C4-2B (cell line): ENCODE results near the gene ATG2A.

Experiments used
- ZFX ChIP-seq: fragments of 450-650 bp; IDR thresholded peaks from 2 replicates; pipeline ENCODE4 v1.6.1; 2017
- TF ChIP-seq, protein P1 (sequence below): fragments of 450-650 bp; conservative IDR thresholded peaks from 2 replicates; pipeline ENCODE4 v1.5.1; 2017; ENCODE audit warnings: mild to moderate bottlenecking

DNA sequence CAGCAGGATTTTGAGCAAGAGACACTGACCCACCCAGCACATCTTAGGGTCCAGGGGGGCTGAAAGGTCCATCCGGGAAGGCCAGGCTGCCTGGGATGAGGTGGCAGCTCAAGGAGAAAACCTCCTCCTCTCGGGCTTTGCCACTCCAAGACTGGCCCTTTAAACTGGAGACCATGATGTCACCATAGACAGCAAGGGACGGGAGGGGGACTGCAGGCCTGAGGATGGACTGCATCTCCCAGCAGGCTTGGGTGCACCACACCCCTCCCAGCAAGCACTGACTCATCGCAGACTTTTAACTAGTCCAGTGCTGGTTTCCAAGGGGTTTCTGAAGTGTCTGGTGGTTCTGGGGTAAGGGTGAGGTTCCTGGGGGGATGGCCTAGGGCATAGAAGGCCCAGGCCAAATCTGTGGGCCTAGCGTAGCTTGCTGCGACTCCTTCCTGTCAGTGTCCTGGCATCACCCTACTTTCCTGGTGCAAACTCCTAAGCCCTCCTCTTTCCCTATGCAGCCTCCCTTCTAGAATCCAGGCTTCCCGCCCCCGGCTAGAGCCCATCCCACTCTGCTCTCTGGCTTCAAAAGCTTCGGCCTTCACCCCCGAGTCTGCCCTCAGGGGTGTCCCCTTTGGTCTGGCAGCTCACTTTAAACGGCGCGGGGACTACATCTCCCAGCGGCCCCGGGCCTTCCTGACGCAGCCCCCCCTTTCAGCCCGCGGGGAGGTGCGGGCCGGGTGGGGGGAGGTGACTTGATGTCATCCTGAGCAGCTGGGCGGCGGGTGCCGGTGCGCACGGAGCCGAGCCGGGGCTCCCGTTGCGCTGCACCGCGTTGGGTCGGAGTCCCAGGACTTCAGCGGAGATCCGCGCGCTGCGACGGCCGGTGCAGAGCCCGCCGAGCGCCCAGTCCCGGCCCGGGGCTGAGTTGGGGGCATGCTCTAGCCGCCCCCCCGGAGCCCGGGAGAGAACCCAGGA, 7.2 kb upstream of the ATG2A start, which contains the start of gene PPP2R5B:
- TF ChIP-seq, protein P1, sequence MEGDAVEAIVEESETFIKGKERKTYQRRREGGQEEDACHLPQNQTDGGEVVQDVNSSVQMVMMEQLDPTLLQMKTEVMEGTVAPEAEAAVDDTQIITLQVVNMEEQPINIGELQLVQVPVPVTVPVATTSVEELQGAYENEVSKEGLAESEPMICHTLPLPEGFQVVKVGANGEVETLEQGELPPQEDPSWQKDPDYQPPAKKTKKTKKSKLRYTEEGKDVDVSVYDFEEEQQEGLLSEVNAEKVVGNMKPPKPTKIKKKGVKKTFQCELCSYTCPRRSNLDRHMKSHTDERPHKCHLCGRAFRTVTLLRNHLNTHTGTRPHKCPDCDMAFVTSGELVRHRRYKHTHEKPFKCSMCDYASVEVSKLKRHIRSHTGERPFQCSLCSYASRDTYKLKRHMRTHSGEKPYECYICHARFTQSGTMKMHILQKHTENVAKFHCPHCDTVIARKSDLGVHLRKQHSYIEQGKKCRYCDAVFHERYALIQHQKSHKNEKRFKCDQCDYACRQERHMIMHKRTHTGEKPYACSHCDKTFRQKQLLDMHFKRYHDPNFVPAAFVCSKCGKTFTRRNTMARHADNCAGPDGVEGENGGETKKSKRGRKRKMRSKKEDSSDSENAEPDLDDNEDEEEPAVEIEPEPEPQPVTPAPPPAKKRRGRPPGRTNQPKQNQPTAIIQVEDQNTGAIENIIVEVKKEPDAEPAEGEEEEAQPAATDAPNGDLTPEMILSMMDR, result no peak
- TF ChIP-seq ZFX, result no peak
